A673 (cell line): ENCODE measurements around the gene ATP8B4.

Source experiments
- EZH2 ChIP-seq: fragments of 200-600 bp; sonication (generic); IDR thresholded peaks from 2 replicates; pipeline ENCODE4 v1.6.1; 2017; ENCODE audit warnings: borderline replicate concordance, low read depth, mild to moderate bottlenecking, mixed read lengths, antibody characterized with exemption, low read length; ENCODE audit not compliant: poor library complexity, severe bottlenecking
- TF ChIP-seq, protein P1 (sequence below): fragments of 300-800, 200-600 bp; sonication (generic); conservative IDR thresholded peaks from 2 replicates; pipeline ENCODE4 v1.5.1; 2017; ENCODE audit warnings: low read depth, mild to moderate bottlenecking, antibody characterized with exemption, low read length, moderate library complexity, mixed read lengths

DNA sequence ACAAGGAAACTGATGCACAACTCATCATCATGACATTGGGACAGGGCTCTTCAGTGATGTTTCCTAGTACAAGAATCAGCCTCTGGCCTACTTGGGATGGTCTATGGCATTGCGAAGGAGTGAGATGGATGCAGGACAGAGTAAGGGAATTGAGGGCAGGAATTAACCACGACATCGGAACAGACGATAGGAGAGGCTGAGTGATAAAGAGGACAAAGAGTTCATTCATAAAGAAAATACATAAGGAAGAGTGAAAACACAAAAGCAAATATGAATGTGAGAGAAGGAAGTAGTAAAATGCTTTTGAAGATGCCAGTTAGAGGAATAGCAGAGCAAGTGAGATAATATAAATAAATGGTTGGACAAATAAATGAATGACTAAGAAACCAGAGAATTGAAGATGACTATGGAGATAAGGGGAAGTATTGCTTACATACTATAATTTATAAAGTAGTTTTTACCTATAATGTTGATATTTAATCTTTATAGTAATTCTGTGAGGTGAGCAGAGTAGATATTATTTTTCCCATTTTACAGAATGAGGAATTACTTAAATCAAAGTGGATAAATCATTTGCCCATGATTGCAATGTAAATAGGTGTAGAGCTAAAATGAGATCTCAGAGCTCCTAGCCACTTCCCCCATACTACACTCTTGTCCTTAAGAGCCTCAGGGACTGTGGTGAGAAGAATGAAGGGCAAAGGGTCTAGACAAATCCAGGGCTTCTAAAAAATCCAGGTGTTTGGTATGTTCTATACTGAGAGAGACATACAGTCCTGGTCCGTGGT, 294.9 kb downstream of the ATP8B4 start:
- TF ChIP-seq, protein P1, sequence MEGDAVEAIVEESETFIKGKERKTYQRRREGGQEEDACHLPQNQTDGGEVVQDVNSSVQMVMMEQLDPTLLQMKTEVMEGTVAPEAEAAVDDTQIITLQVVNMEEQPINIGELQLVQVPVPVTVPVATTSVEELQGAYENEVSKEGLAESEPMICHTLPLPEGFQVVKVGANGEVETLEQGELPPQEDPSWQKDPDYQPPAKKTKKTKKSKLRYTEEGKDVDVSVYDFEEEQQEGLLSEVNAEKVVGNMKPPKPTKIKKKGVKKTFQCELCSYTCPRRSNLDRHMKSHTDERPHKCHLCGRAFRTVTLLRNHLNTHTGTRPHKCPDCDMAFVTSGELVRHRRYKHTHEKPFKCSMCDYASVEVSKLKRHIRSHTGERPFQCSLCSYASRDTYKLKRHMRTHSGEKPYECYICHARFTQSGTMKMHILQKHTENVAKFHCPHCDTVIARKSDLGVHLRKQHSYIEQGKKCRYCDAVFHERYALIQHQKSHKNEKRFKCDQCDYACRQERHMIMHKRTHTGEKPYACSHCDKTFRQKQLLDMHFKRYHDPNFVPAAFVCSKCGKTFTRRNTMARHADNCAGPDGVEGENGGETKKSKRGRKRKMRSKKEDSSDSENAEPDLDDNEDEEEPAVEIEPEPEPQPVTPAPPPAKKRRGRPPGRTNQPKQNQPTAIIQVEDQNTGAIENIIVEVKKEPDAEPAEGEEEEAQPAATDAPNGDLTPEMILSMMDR, result no peak
- no peak for TF ChIP-seq EZH2
